Inflammatory macrophage (primary cell): ENCODE measurements around the gene CNTNAP5.

ENCODE experiments used
- DNase-seq, 2 donors: peaks; one replicate each; pipeline ENCODE4 v3.0.0-alpha.2; 2020 to 2022

CNTNAP5 gene

DNA sequence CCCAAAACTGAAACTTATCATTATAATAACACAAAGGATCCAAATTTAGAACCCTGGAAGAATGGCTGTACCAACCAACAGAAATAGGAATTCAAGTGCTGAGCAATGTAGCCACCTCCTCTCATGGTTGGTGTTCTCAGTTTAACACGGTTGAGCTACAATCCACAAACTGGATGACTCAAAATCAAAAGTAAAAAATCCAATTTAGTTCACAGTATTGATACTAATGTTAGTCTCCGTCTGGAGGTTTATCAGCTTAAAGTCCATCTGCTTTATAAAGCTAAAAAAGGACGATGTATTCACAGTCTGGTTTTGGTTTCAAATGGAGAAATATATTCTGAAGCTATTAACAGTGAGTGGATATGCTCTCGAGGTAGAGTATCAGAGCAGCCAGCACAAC, 40.5 kb downstream of the CNTNAP5 start:
- no peak for DNase-seq

DNA sequence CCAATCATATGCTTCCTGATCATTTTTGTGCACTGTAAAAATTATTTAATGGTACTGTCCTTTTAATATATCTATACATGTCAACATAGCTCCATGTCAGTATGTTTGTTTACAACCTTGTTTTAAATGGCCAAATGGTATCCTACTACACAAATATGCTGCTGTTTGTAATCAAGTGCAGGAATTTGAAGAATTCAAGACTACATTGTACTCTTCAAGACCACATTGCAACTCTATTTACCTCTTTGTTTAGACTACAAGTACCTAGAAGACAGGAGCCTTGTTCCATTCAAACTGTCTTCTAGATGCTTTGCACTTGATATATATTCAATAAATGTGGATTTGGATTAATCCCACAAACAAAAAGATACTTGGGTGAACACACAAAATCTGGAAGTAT, 41.7 kb downstream of the CNTNAP5 start:
- no peak for DNase-seq

DNA sequence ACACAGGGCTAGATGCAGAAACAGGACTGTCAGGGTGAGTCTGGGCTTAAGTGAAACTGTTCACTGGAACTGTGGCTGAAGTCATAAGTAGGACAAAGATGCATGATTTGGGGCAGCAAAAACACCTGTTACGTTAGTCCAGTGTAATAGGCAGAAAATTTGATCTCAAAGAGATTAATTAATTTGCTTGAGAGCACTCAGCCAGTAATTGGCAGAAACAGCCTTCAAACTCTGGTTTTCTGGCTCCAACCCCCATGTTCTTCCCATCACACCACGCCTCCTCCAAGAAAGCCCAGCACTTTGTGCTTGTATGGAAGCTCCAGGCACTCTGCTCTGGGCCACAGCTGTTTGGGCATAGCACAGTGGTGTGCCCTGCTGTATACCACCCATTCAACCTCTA, 54.0 kb downstream of the CNTNAP5 start:
- no peak for DNase-seq

DNA sequence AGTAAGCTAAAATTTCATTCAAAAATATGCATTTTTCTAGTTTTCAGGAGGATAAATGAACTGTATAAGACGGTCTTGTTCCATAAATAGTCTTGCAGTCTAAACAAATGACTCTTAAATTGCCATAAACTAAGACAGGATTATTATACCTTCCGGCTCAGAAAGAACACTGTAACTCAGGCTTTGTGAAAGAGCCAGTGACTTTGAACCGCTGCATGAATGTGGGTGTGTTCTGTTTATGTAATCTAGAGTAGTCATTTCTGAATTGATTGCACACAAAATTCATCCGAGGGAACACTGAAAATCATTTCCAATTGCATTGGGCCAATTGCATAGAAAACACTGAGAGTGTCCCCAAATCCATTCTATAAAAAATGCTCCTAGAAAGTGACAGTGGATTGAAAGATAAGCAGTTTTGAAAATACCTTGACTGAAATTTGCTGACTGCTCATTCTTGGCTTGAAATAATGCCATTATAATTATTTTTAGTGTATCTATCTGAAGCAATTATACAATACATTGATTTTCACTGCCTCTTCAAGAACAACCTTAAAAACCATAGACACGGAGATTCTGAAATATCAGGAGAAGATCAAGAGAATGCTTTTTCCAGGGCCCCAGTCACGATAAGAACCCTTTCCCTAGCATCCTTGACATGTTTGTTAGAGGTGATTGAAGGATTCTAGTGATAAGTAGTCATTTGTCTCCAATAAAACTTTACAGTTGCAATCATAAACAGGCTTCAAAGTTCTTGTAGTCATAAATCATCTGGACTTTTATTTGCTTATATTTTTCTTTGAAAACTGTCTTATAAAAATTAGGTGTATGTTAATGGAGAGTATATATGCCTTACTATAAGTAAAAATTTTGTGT, 55.4 kb downstream of the CNTNAP5 start:
- DNase-seq = no peak

DNA sequence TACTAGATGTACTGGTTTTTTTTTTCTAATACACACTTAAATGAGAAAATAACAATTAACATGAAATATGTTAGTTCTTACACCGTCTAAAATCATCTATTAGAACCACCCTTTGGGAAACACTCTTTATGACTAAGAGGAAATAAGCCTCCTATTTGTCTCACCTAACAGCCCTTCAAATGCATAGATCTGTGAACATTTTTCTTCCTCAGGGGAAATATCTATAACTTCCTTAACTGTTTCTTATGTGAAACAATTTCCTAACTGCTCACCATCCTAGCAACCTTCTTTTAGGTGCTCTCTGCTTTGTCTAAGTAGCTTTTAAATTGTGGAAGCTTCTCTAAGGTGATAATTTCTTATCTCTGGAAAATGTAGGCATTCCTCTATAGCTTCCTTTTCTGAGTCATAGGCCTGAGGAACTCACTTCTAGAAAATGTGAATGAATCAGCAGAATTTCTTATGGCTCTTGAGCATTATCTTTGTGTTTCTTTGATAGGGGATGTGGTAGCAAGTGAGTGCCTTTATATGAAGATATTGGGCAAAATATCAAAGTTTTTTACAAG, 56.1 kb downstream of the CNTNAP5 start:
- DNase-seq = no peak

DNA sequence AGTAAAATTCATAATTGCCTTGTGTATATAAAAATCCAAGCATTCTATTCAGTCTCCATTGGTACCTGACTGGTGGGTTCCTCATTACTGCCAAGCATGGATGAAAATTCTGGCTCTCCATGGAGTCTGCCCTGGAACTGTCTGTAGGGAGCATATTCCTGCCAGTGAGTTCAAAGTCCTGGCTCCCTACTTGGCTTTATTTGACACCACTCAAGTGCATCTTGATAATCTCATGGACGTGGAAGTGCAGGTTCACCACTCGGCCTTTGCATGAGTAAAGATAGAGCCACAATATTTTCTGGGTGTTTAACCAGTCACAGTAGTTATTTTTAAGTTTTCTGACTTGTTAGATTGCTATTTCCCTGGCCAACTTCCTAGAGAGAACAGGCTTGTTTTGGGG, 63.5 kb downstream of the CNTNAP5 start:
- no peak for DNase-seq

DNA sequence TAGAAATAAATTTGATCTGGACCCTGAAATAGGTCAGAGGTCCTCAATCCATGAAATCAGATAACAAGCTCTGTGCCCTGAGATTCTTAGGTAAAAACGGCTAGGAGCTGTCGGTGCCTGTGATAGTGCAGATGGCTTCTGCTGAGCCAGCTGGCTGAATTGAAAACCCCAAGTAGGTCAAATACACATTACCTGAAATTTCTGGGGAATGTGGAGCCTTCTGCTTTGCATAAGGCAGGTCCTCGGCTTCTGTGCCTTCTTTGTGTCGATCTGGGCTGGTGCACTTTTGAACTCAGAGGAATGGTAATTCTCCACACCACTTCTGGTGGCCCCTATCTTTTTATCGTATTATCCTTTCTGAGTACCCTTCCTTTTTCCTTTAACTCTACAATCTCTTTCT, 66.6 kb downstream of the CNTNAP5 start:
- DNase-seq = no peak

DNA sequence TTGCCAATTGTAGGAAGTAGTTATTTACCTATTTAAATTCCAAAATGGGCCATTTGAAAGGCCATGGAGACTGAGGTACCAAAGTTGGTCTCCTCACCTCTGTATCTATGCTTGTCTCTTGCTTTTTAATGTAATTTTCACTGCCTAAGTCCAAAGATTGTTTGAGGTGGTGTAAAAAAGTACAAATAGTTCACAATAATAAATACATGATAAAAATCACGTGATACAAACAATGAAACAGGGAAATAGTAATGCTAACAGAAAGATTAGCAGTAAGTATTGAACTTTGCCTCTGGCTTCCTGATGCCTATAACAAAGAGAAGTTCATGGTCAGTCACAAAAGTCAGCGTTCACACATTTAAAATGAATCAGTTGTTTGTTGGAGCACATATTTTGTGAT, 67.6 kb downstream of the CNTNAP5 start:
- no peak for DNase-seq

DNA sequence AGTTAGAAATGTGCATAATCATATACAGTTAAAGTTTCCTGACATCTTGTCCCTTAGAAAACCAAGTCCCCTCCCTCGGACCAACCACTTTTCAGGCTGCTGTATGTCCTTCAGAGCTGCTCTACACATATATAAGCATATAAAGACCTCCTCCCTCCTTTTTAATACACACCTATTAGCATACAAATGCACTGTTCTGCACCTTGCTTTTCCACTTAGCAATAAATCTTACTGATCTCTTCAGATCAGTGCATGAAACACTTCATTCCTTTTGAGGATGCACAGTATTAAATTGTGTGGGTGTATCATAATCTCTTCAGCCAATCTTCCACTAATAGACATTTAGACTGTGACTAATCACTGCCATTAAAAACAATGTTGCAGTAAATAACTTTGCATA, 79.8 kb downstream of the CNTNAP5 start:
- no peak for DNase-seq

DNA sequence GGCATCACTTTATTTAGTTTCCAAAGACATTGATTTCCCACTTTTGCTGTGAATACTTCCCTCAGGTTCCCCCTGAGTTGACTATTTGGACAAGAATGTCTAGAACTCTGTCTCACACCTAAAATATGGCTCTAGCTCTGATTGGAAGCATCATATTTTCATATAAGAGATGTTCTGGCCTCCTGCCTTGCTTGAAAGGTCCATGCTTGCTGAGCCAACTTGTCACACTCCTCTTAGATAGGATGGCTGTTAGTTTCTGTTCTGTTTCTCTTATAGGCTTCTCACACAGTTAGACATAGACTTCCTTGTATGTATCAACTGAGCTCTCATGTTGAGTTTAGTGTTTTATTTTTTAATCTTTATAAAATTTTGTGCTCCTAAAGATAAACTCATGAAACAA, 87.1 kb downstream of the CNTNAP5 start:
- no peak for DNase-seq

DNA sequence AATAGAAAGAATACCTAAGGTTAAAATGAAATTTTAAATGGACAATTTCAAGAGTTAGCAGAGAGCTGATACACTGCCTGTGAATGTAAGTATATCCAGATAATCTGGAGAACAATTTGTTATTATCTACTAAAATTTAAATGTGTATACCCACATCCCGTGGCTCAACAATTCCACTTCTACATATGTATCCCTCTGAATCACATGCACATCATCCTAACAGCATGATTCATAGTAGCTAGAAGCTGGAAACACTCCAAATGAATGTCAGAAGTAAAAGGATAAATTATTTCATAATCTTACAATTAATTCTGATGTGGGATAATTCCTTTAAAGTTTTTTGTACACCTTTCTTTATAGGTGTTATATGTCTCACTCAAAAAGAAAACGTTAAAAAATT, 87.9 kb downstream of the CNTNAP5 start:
- no peak for DNase-seq

DNA sequence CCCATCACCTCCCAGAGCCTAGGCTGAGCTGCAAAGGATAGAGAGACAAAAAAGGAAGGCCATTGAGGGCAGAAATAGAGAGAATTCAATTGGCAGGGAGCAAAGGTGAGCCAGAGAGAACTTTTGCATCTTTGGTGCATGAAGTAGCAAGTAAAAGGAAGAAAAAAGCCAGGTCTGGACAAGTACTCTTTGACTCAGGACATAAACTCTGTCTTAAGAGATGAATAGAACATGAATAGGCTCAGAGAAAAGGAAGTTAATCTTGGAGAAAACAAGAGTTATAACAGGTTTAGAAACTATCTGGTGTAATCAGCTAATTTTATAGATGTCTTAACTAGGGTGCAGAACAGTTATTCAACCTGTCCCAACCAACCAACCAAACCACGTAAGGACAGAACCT, 95.2 kb downstream of the CNTNAP5 start:
- DNase-seq = no peak

DNA sequence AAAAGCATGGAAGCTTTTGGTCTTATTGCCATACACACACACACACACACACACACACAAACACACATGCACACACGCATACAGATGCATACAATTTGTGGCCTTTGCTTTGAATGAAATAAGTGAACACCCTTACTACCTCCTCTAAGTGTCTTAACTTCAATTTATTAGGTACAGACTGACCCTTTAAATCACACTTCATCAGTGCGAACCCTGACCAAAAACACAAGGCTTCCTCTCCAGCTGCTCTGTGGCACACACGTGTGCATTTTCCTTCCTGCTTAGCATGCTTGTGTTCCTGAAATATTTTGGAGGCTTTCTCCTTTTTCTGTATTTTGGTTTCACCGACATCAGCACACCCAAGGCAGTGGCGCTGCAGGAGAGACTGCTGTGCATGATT, 96.0 kb downstream of the CNTNAP5 start:
- no peak for DNase-seq

DNA sequence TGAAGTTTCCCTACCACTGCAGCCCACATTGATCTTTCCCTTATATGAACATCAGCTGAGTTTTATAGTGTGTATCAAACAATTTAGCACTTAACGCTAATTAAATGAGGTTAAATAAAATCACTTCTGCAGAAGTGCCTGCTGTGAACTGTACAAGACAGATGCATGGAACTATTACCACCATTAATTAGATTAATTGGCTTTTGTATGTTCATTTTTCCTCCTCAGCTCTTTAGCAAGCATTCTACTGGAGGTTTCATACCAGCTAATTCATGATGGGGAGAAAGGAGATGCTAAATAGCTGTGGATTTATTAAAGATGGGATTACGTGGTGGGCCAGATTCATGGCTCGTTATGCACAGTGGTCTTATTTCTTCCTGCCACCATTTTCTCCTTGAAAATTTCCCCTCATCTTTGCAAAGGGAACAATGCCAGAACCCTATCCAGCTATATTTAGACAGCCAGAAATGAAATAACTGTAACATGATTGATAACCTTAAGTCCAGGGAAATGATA, 96.7 kb downstream of the CNTNAP5 start:
- DNase-seq = no peak

DNA sequence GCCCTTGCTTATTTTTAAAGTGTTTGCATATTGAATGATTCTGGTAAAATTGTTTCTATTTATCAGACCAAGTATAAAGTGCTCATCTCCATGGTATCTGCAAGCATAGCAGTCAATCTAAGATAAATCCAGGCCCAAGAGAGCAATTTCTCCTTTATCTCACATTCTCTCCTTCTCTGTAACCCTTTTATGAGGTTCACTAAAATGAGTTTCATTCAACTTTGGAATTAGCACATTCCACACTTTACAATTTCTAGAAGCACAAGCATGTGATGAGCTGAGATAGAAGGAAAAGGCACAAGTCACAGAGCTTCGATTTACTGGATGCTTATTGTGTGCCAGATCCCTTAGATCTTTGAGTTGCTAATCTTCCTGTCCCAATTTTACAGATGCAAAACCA, 97.3 kb downstream of the CNTNAP5 start:
- no peak for DNase-seq

DNA sequence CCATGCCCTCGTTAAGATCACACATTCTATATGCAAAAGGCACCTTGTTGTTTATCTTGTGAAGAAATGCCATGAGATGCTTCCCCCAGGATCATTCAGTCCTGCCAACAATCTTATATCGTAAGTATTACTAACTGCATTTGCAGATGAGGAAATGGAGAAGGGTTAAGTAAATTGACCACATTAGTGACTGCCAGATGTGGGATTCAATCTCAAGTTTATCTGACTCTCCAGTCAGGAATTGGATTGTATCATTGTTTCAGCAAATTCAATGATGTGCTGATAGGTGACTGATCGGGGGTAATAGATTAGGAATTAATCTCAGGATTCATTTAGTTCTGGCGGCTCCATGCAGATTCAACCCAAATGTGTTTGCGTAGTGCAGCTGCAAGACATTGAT, 106.2 kb downstream of the CNTNAP5 start:
- DNase-seq = no peak

DNA sequence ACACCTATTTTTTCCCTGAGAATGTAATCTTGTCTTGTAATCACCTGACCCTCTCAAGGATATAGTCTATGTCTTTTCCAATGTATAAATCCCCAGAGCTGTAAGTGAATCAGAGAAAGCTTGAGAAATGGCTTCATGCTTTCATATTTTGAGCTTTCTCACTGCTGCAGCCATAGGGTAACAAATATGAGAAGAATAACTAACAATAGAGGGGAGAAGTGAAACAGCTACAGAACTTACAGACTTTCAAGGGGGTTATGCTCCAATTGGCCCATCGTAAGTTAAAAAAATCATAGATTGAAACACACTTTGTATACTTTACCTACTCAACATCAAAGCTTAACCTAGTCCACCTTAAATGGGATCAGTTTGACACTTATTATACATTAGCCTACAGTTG, 111.0 kb downstream of the CNTNAP5 start:
- DNase-seq = no peak

DNA sequence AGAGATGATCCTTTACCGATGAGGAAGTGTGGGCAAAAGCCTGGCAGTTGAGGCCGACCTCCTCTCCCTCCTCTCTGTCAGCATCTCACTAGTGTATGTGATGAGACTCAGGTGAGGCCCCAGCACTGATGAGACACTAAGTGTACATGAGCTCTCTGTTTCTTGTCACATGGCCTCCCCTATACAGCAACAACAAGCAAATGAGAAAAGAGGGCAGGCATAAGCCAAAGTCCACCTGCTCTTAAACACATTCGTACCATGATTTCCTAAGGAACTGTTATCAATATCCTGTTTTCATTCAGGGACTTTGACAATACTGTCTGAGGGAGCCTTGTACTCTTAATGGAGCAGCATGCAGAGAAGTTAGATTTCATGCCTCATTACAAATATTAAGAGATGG, 113.0 kb downstream of the CNTNAP5 start:
- no peak for DNase-seq

DNA sequence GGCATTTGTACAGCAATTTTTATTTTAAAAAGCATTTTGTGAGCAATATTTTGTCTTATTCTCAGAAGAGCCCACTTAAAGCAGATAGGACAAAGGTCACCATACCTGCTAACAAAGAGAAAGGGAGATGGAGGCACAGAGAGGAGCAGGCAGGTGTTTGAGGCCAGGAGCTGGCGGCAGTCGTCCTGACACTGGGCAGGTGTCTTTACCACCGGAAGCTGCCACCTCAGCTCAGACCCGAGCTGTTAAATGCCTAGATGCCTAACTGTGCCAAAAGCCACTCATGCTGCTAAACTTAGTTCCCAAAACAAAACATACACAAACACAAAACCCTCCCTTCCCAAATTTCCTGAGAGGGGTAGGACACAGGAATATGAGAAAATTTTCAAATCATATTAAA, 120.9 kb downstream of the CNTNAP5 start:
- no peak for DNase-seq

DNA sequence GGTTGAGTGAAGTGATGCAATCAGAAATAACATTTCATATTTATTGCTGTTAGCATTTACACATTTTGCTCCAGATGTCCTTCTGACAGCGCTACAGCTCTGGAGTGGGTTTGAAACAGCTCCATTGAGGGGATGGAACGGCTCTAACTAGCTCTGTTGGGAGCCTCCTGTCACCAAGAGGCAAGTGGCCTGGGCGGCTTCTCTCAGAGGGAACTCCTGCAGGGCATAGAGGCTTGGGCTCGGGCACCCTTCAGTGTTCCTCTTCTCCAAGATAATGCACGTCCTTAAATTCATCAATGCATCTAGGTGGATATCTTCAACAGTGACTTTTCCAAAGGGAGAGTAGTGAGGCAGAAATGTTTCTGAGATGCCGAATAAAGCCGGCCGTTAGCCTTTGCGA, 122.5 kb downstream of the CNTNAP5 start:
- no peak for DNase-seq

DNA sequence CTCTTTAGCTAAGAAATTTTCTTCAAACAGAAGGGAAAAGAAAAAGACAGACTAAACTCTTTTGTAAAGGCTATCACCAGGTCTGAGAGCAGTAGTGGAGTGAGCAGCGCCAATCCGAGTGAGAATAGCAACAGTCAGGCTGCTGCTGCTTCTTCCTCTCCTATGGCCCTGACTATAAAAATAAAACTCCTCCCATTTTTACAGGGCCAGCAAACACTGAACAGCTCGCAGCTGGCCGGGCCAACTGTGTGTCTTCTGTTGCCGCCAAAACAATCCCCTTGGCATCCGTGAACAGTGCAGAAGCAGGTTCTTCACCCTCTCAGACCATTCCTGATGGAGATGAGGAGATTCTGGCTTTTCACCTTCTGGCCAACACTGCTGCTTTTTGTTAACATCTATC, 124.5 kb downstream of the CNTNAP5 start:
- no peak for DNase-seq

DNA sequence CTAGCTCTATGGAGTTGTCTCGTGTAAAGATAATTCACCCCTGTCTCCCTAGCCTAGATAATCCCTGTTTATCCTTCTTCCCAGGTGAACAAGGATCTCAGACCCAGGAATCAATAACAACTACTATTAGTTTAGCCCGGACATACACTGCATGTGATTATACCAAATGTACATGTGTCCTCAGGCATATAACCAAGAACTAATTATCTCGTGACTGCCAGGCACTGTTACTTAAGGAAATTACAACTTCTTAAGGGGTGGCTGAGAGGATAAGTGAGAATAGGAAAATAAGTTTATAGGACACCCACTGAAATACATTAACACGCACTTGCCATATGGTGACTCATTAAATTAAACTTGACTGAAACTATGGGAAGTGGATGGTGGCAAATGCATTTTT, 126.6 kb downstream of the CNTNAP5 start:
- DNase-seq = no peak

DNA sequence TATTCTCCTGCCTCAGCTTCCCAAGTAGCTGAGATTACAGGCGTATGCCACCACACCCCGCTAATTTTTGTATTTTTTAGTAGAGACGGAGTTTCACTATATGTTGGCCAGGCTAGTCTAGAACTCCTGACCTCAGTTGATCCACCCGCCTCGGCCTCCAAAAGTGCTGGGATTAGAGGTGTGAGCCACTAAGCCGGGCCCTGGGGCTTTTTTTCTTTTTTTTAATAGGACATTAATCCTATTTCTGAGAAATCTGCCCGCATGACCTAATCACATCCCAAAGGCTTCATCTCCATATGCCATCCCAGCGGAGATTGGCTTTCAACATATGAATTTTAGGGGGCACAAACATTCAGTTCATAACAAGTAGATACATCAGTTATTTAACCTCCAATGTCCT, 128.6 kb downstream of the CNTNAP5 start:
- no peak for DNase-seq

DNA sequence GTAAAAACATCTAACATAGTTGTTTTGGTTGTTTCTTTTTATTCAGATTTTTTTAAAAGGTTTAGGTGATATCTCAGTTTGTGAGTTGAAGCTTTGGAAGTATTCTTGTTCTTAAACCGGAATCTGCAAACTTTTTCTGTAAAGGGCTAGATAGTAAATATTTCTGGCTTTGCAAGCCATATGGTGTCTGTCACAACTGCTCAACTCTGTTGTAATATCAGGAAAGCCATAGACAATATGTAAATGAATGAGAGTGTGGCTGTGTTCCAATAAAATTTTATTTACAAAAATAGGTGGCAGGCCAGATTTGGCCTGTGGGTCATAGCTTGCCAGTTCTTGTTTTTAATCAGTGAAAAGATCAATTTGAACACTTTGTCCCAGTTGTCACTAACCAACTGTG, 134.1 kb downstream of the CNTNAP5 start:
- DNase-seq = no peak

DNA sequence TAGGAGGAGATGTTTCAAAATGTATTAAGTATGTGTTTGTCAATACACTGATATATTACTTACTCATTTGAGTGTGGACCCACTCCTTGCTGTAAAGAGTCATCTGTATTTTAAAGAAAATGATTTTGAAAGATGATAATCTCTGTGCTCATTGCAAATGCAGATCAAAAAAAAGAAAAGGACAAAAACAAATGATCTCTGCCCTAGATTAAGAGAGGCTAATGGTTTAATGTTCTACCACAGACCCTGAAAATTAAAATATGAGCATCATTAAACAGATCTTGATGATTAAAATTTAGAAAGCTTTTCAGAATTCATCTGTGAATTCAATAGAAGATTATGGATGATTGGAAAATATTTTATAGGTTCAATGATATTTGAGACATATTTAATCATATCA, 136.5 kb downstream of the CNTNAP5 start:
- no peak for DNase-seq
